SW 1271 (cell line): ENCODE measurements around the gene ATP9B.
"Not testable (repeated sequence)": the region's sequence is repeated elsewhere in the genome, so short reads cannot be mapped to it uniquely, and the experiment has no call there.

Experiments used
- DNase-seq, 2 experiments: peaks; one replicate each; lab custom pipeline; 2025; lab: John Stamatoyannopoulos, UW

ATP9B gene

GRCh38 chr18:79285191-79285590 is 216.0 kb downstream of the ATP9B start:
- not testable (repeated sequence) for DNase-seq

DNA sequence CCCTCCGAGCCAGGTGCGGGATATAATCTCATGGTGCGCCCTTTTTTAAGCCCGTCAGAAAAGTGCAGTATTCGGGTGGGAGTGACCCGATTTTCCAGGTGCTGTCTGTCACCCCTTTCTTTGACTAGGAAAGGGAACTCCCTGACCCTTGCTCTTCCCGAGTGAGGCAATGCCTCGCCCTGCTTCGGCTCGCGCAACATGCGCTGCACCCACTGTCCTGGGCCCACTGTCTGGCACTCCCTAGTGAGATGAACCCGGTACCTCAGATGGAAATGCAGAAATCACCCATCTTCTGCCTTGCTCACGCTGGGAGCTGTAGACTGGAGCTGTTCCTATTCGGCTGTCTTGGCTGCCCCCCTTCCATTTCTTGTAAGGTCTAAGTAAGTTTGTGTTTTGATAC is 221.2 kb downstream of the ATP9B start:
- not testable (repeated sequence) for DNase-seq

GRCh38 chr18:79290876-79291275 is 221.7 kb downstream of the ATP9B start:
- no peak for DNase-seq

- no peak for DNase-seq
These were observed 225.0 kb downstream of the ATP9B start for GRCh38 chr18:79294235-79294634.

- no peak for DNase-seq
These were observed 230.1 kb downstream of the ATP9B start for GRCh38 chr18:79299272-79299671.

GRCh38 chr18:79299711-79300110 is 230.5 kb downstream of the ATP9B start:
- no peak for DNase-seq

GRCh38 chr18:79300413-79300812 is 231.2 kb downstream of the ATP9B start:
- DNase-seq, result no peak

DNA sequence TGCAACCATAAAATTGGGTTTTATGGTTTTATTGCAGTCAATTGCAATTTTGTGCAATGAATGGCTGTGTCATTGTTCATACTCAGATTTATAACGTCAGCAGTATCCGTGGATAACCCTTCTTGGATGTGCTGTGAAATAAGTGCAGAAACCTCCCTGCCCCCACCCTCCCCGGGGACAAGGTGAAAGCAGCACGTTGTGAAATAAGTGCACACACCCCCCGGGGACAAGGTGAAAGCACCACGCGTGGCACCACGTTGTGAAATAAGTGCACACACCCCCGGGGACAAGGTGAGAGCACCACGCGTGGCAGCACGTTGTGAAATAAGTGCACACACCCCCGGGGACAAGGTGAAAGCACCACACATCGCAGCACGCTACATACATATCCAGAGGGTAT is 232.9 kb downstream of the ATP9B start:
- DNase-seq, result no peak

- DNase-seq, result no peak
These were observed 236.7 kb downstream of the ATP9B start for GRCh38 chr18:79305911-79306310.

DNA sequence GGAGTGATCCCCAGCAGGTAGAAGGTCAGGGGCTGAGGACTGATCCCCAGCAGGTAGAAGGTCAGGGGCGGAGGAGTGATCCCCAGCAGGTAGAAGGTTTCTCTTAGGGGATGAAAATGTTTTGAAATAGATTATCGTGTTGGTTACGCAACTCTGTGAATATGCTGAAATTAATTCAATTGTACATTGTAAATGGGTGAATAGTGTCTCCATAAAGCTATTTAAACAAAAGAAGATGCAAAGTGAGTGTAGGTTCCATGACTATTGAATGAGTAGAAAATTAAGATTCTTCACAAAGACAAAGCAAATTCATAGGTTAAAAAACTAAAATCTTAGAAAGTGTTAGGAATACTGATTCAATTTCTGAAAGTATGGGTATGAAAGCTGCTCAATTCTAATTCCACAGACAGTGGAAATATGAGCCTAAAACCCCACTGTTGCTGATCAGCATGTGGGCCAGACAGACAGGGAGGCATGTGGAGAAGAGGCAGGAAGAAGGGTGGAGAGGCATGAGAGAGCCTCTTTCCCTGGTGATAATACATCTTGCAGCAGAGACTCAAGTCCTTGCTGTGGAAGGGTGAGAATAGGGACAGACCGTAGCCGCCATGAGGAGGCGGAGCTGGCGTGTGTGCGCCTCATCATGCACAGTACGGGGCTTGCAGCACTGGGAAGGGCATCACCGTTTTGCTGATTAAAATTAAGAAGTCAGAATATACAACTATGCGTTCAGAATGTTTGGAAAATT is 240.6 kb downstream of the ATP9B start:
- no peak for DNase-seq

DNA sequence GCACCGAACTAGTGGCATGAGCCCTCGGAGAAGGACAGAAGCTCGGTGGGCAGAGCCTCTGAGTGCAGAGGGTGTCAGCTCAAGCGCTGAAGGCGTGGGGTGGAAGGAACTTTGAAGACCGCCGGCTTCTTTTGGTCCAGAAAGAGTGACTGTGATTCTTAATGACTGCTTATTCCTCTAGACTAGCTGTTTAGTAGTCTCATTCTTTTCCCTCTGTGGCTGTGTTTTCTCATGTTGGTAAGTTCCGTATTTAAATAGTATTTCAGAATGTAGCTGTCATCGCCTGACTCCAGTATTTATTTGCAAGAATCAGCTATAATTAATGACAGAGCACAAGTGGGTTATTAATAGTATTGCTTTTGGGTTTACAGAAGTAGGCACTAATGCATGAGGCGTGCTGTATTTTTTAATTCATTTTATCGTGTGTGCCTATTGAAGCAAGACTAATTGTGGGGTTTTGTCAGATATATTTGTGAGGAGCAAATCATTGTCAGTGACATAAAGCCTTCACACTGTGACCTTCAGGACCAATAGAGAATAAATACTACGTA is 245.7 kb downstream of the ATP9B start:
- DNase-seq, result no peak

DNA sequence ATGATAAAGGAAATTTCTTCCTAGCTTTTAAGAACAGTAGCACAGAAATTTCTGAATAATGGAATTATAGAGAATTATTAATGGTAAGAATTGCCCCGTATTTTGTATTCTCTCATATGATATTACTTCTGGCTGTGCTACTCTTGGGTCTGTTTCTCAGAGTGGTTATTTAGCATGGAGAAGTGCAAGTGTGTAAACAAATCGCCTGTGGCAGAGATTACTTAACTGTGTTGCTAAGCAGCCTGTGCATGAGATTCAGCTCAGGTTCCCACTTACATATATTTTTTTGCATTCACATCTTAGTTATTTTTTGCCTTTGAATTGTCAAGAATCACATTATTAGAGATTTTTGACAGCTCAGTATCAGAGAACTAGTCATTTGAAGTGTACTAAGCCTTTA is 246.4 kb downstream of the ATP9B start:
- no peak for DNase-seq

DNA sequence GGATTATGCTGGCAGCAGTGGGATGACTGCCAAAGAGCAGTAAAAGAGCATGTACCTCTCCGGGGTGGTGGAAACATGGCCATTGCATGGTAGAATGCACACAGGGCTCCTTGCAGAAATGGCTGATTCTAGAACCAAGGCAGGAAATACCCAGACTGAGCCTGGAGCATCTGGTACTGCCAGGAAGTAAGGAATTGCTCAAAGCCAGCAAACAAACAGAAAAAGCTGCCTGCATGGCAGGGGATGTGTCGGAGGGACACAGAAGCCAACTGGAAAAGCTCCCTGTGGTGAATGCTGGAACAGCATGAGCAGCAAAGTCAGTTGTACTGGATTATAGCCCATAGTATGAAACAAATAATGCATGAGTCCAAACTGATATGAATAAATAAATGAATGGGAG is 248.5 kb downstream of the ATP9B start:
- no peak for DNase-seq

- no peak for DNase-seq
These were observed 249.0 kb downstream of the ATP9B start for GRCh38 chr18:79318142-79318673.

GRCh38 chr18:79320216-79320850 is 251.1 kb downstream of the ATP9B start:
- DNase-seq, result no peak

DNA sequence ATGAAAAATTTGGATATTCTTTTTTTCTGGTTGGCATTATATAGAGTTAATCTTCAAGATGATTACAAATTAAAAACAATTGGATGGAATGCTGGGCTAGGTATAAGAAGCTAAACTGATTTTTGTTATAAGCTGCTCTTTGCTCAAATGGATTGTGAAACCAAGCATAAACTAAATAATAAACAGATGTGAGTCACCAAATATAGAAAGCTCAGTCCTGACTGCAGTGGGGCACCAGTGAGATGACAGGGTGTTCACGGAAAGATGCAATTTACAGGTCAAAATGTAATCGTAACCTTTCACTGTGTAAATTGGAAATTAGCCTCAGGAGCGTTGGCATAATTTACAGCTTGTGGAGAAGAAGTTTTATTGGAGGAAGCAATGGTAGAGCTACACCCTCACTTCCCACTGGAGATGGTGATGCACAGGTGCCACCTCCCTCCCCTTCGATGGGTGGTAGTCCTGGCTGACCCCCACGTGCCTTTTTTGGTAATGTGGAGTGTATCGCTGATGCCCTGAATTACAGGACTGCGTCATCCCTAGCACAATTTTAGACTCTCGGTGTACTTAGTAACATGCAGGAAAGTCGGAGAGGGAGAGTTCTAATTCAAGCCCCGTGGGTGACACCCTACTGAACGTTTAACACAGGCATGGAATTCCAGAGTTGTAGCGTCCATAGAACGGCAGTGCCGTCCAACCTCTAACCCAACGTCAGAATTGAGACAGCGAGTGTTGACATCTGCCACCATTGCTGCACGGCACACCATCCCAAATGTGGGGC is 252.6 kb downstream of the ATP9B start:
- DNase-seq, result no peak

DNA sequence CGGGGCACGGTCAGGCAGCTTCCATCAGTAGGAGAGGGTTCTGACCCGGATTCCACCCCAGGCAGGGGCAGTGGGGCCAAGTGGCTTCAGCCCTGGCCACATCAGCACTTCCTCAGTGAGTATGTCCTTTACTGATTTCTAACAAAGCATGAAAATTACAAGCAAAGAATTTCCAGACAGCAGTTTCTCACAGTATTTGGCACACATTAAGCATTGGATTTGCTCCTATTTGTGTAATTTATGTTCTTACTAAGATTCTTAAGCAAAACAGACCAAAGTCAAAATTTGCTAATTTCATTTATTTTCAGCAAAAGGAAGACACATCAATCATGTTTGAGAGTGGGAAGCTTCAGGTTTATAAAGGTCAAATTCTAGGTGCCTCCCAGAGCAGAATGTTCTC is 253.2 kb downstream of the ATP9B start:
- no peak for DNase-seq

GRCh38 chr18:79323471-79323870 is 254.3 kb downstream of the ATP9B start:
- no peak for DNase-seq

GRCh38 chr18:79326413-79327198 is 257.4 kb downstream of the ATP9B start:
- no peak for DNase-seq

- no peak for DNase-seq
These were observed 258.1 kb downstream of the ATP9B start for GRCh38 chr18:79327199-79327721.

DNA sequence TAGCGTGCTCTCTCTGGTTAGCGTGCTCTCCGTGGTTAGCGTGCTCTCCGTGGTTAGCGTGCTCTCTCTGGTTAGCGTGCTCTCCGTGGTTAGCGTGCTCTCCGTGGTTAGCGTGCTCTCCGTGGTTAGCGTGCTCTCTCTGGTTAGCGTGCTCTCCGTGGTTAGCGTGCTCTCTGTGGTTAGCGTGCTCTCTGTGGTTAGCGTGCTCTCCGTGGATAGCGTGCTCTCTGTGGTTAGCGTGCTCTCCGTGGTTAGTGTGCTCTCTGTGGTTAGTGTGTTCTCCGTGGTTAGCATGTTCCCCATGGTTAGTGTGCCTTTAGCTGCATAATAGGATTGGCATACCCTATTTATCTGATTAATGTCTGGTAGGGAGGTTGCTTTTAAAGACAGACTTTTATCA is 258.7 kb downstream of the ATP9B start:
- DNase-seq, result not testable (repeated sequence)
